ENCODE data around the gene PCIF1.
"Not testable (repeated sequence)": the region's sequence is repeated elsewhere in the genome, so short reads cannot be mapped to it uniquely, and the experiment has no call there.

The PCIF1 gene

GRCh38 chr20:45948261-45948733, 13.8 kb downstream of the PCIF1 start:
- no peak for DNase-seq

GRCh38 chr20:45948742-45949541, 14.5 kb downstream of the PCIF1 start:
- no peak for DNase-seq

- no peak for DNase-seq
Observed at GRCh38 chr20:45949542-45950329, 15.3 kb downstream of the PCIF1 start.

DNA sequence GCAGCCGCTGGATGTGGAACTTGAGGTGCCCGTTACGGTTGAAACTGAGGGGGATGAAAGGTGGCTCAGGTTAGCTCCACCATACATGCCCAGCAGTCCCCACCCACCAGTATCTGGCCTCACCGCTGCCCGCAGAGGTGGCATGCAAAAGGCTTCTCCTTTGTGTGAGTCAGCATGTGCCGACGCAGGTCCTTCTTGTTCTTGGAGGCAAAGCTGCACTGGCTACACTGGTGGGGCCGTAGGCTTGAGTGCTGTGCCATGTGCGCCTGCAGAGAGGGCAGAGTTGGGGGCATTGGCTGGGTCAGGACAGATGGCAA, 15.8 kb downstream of the PCIF1 start:
- no peak for DNase-seq

- DNase-seq, result no peak
Observed at GRCh38 chr20:45951925-45952834, 17.7 kb downstream of the PCIF1 start.

- DNase-seq, result no peak
Observed at GRCh38 chr20:45952861-45953260, 18.4 kb downstream of the PCIF1 start.

DNA sequence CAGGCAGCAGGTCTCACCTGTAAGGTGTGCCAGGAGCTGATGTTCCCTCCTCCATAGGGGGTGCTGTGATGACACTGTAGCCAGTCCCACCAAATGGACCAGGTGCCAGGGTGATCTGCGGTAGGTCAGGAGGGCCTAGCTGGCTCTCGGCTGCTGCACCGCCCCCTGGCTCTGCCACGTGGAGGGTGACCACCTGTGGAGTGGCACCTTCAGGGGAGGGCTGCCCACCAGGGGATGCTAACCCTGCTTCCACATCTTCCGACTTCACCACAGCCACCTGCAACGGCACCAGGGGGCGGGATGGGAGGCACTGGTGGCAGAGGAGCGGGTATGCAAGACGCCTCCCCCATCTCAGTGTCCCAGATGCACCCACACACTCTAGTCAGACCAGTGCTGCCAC, 19.2 kb downstream of the PCIF1 start:
- DNase-seq, result no peak

GRCh38 chr20:45956326-45956725, 21.8 kb downstream of the PCIF1 start:
- not testable (repeated sequence) for DNase-seq

- DNase-seq, result no peak
Observed at GRCh38 chr20:45957021-45957941, 22.8 kb downstream of the PCIF1 start.

DNA sequence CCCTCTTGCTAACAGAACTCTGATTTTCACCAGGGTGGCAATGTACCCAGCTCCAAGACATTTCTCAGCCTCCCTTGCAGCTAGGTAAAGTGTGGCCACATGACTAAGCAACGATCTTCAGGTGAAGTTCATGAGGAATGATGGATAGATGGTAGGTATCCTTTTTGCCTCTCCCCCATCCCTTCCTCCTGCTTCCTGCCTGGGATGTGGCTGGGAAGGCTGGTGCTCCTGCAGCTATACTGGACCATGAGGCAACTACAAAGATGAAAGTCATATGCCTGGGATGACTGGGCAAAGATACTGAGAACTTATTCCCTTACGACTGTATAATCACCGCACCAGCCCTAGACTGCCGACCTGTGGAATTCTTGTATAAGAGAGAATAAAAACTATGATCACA, 24.1 kb downstream of the PCIF1 start:
- DNase-seq, result no peak

DNA sequence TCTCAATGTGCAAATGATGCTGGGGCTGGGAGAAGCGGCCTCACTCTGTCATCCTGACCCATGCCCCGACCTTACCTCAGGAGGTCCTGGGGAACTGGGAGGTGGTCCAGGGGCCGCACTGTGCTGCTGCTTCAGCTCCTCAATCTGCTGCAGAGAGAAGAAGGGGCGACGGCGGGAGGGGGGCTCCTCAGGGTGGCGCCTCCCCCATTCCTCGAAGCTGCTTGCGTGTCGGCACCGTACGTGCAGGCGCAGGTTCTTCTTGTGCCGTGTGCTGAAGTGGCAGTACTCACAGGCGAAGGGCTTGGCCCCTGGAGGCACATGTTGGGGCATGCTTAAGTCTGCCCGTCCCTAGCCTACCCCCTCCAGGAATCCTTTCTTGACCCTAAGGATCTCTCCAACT, 24.6 kb downstream of the PCIF1 start:
- DNase-seq, result no peak

GRCh38 chr20:45959956-45960630, 25.6 kb downstream of the PCIF1 start:
- no peak for DNase-seq

DNA sequence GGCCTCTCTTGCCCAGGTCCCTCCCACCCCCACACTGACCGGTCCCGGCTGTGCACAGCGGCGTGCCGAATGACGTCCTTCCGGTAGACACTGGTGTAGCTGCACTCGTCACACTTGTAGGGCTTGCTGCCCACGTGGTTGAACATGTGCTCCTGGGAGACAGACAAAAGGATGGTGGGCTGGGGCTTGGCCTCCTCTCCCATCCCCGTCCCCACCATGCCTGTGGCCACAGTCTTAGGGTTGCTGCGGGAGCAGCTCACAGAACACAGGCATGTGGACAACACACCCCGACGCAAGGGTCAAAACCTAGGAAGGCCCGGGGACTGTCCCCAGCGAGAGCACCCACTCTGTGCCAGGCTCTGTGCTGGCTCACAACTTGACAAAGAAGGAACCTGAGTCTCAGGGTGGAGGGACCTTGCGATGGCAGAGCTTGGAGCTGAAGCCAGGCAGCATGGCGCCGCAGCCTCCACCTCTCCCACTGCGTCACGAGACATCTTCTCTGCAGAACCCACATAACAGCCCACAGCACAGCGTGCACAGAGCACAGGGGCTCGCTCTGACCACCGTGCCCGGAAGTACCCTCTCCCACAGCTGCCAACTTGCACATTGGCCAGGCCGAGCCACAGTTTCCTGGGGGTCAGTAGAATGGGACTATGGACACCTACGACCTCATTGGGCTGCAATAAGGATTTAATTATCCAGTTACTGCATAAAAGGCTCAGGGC, 27.7 kb downstream of the PCIF1 start:
- DNase-seq, result no peak

- DNase-seq, result peak; percentile 49
Observed at GRCh38 chr20:45963059-45964005, 28.8 kb downstream of the PCIF1 start.

DNA sequence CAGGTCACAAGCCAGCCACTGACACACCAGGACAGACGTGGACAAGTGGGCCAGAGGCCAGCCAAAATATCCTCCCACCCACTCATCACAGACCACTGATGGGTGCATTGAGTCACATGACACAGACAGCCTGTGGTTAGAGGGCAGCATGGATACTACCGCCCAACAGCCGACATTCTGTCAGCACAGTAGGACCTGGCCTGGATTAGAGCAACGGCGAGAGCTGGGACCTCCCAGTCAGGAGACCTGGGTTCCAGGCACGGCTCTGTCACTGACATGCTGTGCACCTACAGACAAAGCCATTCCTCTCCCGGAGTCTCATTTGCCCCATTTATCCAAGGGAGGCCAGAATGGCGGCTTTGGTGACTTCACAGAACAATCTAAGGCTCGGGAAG, 29.5 kb downstream of the PCIF1 start:
- DNase-seq, result no peak

DNA sequence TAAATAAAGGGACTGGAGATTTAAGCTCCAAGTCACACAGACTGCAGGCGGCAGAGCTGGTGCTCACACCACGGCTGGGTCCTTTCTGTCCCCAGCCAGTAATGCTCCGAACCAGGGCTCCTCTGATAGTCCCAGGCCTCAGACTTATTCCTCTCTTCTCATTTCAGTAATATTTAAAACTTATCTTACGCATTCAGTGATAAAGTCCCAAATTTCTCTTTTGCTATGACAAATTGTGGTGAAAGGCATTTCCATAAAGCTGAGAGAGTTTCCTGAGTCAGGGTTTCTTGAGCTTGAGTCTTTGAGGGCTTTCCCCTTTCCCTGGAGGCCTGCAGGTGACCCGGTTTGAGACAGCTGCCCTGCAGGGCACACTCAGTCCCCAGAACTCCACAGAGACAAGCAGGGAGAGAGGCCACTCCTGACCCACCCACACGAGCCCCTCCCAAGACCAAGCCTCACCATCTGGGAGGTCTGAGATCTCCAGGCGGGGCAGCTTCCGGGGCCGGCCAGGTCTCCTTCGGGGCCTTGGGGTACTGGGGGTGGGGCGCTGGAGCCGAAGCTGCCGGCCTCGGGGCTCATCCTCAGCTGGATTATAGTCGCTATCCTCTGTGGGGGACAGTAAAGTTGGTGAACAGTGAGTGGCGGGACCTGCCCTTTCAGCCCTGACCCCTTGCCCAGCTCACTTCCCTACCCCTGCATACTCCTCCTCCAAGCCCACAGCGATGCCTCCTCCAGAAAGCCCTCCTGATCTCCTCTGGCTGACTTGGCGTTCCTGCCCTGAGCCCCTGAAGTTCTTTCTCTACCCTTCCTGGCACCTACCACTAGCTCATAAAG, 30.9 kb downstream of the PCIF1 start:
- DNase-seq, result no peak

GRCh38 chr20:45967551-45968080, 33.1 kb downstream of the PCIF1 start:
- DNase-seq, result no peak

GRCh38 chr20:45968081-45968671, 33.7 kb downstream of the PCIF1 start:
- no peak for DNase-seq

All from suppressor macrophage treated with lipopolysaccharide for 4 hours (primary cell).